ENCODE data around the gene EEF2KMT.

DNA sequence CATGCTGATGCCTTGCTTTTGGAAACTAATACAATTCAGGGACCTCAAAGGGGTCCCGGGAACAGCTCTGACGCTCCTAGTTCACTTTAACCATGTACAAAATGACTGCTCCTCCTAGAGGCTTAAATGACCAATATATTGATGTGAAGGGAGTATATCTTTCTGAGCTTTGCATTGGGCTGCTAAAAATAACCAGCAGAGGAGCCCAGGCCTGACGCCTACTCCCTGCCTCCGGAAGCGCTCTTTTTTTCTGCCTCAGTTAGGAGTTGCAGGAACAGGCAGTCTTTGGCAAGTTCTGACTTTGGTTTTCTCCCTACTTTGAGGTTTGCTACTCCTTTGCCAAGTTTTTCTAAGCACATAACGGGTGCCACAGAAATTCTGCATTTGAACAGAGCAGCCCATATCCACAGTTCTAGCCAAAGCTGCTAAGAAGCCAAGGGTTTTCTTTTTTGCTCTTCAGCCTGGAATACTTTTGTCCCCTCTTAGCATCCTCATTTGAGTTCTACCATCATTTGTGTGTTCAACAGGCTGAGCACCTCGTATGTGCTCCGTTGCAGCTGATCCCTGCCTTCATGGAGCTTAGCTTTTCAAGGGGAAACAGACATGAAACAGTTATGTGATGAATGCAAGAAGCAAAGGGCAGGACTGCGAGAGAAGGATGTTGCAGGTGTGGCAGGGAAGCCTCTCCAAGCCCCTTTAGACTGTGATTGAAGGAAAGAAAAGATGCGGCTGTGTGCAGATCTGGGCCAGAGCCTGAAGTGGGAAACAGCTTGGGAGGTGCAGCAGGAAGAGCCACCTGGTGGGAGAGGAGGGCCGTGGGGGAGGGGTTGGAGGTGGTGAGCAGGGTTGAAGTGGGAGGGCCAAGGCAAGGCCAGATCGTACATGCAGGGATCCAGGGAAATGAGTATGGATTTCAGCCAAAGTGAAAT, 61.1 kb downstream of the EEF2KMT start:
- no peak for TF ChIP-seq CTCF (conservative IDR thresholded peaks at IDR 0.05; ENCODE audit: low read length)
- TF ChIP-seq EZH2phosphoT487 (IDR thresholded peaks at IDR 0.05; ENCODE audit: borderline replicate concordance, low read depth, low read length), result no peak
